ENCODE results near the gene B3GNT5. TPM values are rescaled to one million over a fixed set of nuclear protein-coding genes. Genes with fewer than 3 reads are reported as not detected.

The B3GNT5 gene
- total RNA-seq, 1 experiment from 2014 or later = 42.9 TPM

- no peak overlapping the region for H3K4me3 Mint-ChIP-seq (ENCODE audit: low read depth, unreplicated experiment)
- no peaks in the 10 kb centered on the region for H3K9me3 Mint-ChIP-seq (ENCODE audit: low read depth, unreplicated experiment)
- peak overlapping the region; percentile 84 for H3K27ac Mint-ChIP-seq (ENCODE audit: unreplicated experiment)
- no peak for TF ChIP-seq CTCF (IDR thresholded peaks at IDR 0.05; ENCODE audit: unreplicated experiment)
- no TSS peak for BruUV-seq (replicated peaks)
- H3K36me3 Mint-ChIP-seq (ENCODE audit: insufficient read depth, unreplicated experiment) = peaks cover 10% of the 10 kb centered on the region
- intact Hi-C loops (cut with micrococcal nuclease; ENCODE audit: unreplicated experiment) = loop anchor here (1.0 to 5.0 kb wide), 3 partner anchors 32 to 60 kb away; no protein-coding TSS in a partner anchor
- H3K27me3 Mint-ChIP-seq (ENCODE audit: unreplicated experiment) = no peaks in the 10 kb centered on the region
- DNase-seq = no peak
- CTCF ChIA-PET = interaction anchor here (1.1 to 2.4 kb wide), 5 partner anchors 9 to 53 kb away, joined by 3 to 24 read pairs (median 4); no protein-coding TSS in a partner anchor
- peaks cover 50% of the 10 kb centered on the region for H3K4me1 Mint-ChIP-seq (ENCODE audit: low read depth, unreplicated experiment)
These were observed 54.7 kb downstream of the B3GNT5 start for GRCh38 chr3:183307749-183308148.

- Mint-ChIP-seq H3K9me3 (ENCODE audit: low read depth, unreplicated experiment) (no peaks in the 10 kb centered on the region), H3K27ac (ENCODE audit: unreplicated experiment) (no peak overlapping the region), H3K4me3 (ENCODE audit: low read depth, unreplicated experiment) (no peak overlapping the region), H3K27me3 (ENCODE audit: unreplicated experiment) (no peaks in the 10 kb centered on the region), H3K4me1 (ENCODE audit: low read depth, unreplicated experiment) (peaks cover 44% of the 10 kb centered on the region), H3K36me3 (ENCODE audit: insufficient read depth, unreplicated experiment) (peaks cover 10% of the 10 kb centered on the region)
- no TSS peak for BruUV-seq (replicated peaks)
- TF ChIP-seq CTCF (IDR thresholded peaks at IDR 0.05; ENCODE audit: unreplicated experiment) = no peak
- CTCF ChIA-PET = interaction anchor here (0.6 to 0.9 kb wide), 5 partner anchors 10 to 698 kb away, joined by 3 to 8 read pairs (median 4); no protein-coding TSS in a partner anchor
- intact Hi-C loops (cut with micrococcal nuclease; ENCODE audit: unreplicated experiment) = loop anchor here (5.0 kb wide), 1 partner anchor 59 kb away; no protein-coding TSS in a partner anchor
- DNase-seq = no peak
These were observed 55.7 kb downstream of the B3GNT5 start for GRCh38 chr3:183308751-183309150.

GRCh38 chr3:183309276-183309675 is 56.2 kb downstream of the B3GNT5 start:
- DNase-seq = no peak
- no TSS peak for BruUV-seq (replicated peaks)
- H3K27ac Mint-ChIP-seq (ENCODE audit: unreplicated experiment) = no peak overlapping the region
- no peak for TF ChIP-seq CTCF (IDR thresholded peaks at IDR 0.05; ENCODE audit: unreplicated experiment)
- H3K27me3 Mint-ChIP-seq (ENCODE audit: unreplicated experiment) = no peaks in the 10 kb centered on the region
- H3K4me1 Mint-ChIP-seq (ENCODE audit: low read depth, unreplicated experiment) = peaks cover 39% of the 10 kb centered on the region
- intact Hi-C loops (cut with micrococcal nuclease; ENCODE audit: unreplicated experiment) = loop anchor here (5.0 kb wide), 1 partner anchor 58 kb away; no protein-coding TSS in a partner anchor
- H3K9me3 Mint-ChIP-seq (ENCODE audit: low read depth, unreplicated experiment) = no peaks in the 10 kb centered on the region
- H3K4me3 Mint-ChIP-seq (ENCODE audit: low read depth, unreplicated experiment) = no peak overlapping the region
- H3K36me3 Mint-ChIP-seq (ENCODE audit: insufficient read depth, unreplicated experiment) = peaks cover 10% of the 10 kb centered on the region
- CTCF ChIA-PET = interaction anchor here (0.8 kb wide), 2 partner anchors 10 to 19 kb away, joined by 3 to 4 read pairs; no protein-coding TSS in a partner anchor

GRCh38 chr3:183310936-183311335 is 57.9 kb downstream of the B3GNT5 start:
- no peak for TF ChIP-seq CTCF (IDR thresholded peaks at IDR 0.05; ENCODE audit: unreplicated experiment)
- intact Hi-C loops (cut with micrococcal nuclease; ENCODE audit: unreplicated experiment) = no loop called here
- H3K36me3 Mint-ChIP-seq (ENCODE audit: insufficient read depth, unreplicated experiment) = peaks cover 10% of the 10 kb centered on the region
- H3K27me3 Mint-ChIP-seq (ENCODE audit: unreplicated experiment) = no peaks in the 10 kb centered on the region
- no peak overlapping the region for H3K4me3 Mint-ChIP-seq (ENCODE audit: low read depth, unreplicated experiment)
- no peak for DNase-seq
- H3K9me3 Mint-ChIP-seq (ENCODE audit: low read depth, unreplicated experiment) = no peaks in the 10 kb centered on the region
- CTCF ChIA-PET = no interaction called here
- no peak overlapping the region for H3K27ac Mint-ChIP-seq (ENCODE audit: unreplicated experiment)
- H3K4me1 Mint-ChIP-seq (ENCODE audit: low read depth, unreplicated experiment) = peaks cover 45% of the 10 kb centered on the region
- no TSS peak for BruUV-seq (replicated peaks)
